ENCODE measurements around the gene TBC1D1.
A peak's percentile ranks its signal among the peaks of the same experiment; 100 is the strongest.

The TBC1D1 gene

GRCh38 chr4:38060829-38061431 lies 170.0 kb downstream of the TBC1D1 start:
- H3K36me3 ChIP-seq (ENCODE audit: control insufficient read depth, insufficient read depth, low read length) = peaks cover 12% of the 10 kb centered on the region
- H3K4me3 ChIP-seq (ENCODE audit: low read depth, low read length) = no peak overlapping the region
- no peak overlapping the region for H3K27ac ChIP-seq (ENCODE audit: low read depth, low read length)
- H3K9ac ChIP-seq (ENCODE audit: low read length) = no peak overlapping the region
- H3K9me3 ChIP-seq (ENCODE audit: control insufficient read depth, insufficient read depth, low read depth, low read length) = no peaks in the 10 kb centered on the region
- H3K27me3 ChIP-seq (ENCODE audit: control insufficient read depth, insufficient read depth, low read length) = no peaks in the 10 kb centered on the region
- H3K4me1 ChIP-seq (ENCODE audit: control insufficient read depth, insufficient read depth, low read length) = peaks cover 3% of the 10 kb centered on the region

- no peaks in the 10 kb centered on the region for H3K27me3 ChIP-seq (ENCODE audit: control insufficient read depth, insufficient read depth, low read length)
- no peaks in the 10 kb centered on the region for H3K9me3 ChIP-seq (ENCODE audit: control insufficient read depth, insufficient read depth, low read depth, low read length)
- H3K9ac ChIP-seq (ENCODE audit: low read length) = no peak overlapping the region
- H3K4me3 ChIP-seq (ENCODE audit: low read depth, low read length) = no peak overlapping the region
- peaks cover 3% of the 10 kb centered on the region for H3K4me1 ChIP-seq (ENCODE audit: control insufficient read depth, insufficient read depth, low read length)
- no peak overlapping the region for H3K27ac ChIP-seq (ENCODE audit: low read depth, low read length)
- peaks cover under 1% of the 10 kb centered on the region for H3K36me3 ChIP-seq (ENCODE audit: control insufficient read depth, insufficient read depth, low read length)
These were observed 171.3 kb downstream of the TBC1D1 start for GRCh38 chr4:38062088-38062775.

- no peaks in the 10 kb centered on the region for H3K9me3 ChIP-seq (ENCODE audit: control insufficient read depth, insufficient read depth, low read depth, low read length)
These were observed 171.9 kb downstream of the TBC1D1 start for GRCh38 chr4:38062776-38063097.

GRCh38 chr4:38065176-38065575 lies 174.3 kb downstream of the TBC1D1 start:
- no peaks in the 10 kb centered on the region for H3K27me3 ChIP-seq (ENCODE audit: control insufficient read depth, insufficient read depth, low read length)
- H3K9me3 ChIP-seq (ENCODE audit: control insufficient read depth, insufficient read depth, low read depth, low read length) = no peaks in the 10 kb centered on the region
- no peak overlapping the region for H3K9ac ChIP-seq (ENCODE audit: low read length)
- no peak overlapping the region for H3K27ac ChIP-seq (ENCODE audit: low read depth, low read length)
- H3K36me3 ChIP-seq (ENCODE audit: control insufficient read depth, insufficient read depth, low read length) = peaks cover 6% of the 10 kb centered on the region
- no peak overlapping the region for H3K4me3 ChIP-seq (ENCODE audit: low read depth, low read length)
- H3K4me1 ChIP-seq (ENCODE audit: control insufficient read depth, insufficient read depth, low read length) = peaks cover 12% of the 10 kb centered on the region

More at GRCh38 chr4:38062776-38063097, 171.9 kb downstream of the TBC1D1 start:
- H3K27me3 ChIP-seq (ENCODE audit: control insufficient read depth, insufficient read depth, low read length) = no peaks in the 10 kb centered on the region
- peaks cover 3% of the 10 kb centered on the region for H3K4me1 ChIP-seq (ENCODE audit: control insufficient read depth, insufficient read depth, low read length)
- peaks cover 2% of the 10 kb centered on the region for H3K36me3 ChIP-seq (ENCODE audit: control insufficient read depth, insufficient read depth, low read length)
- no peak overlapping the region for H3K4me3 ChIP-seq (ENCODE audit: low read depth, low read length)
- H3K9ac ChIP-seq (ENCODE audit: low read length) = no peak overlapping the region
- H3K27ac ChIP-seq (ENCODE audit: low read depth, low read length) = no peak overlapping the region

GRCh38 chr4:38065900-38066299 lies 175.0 kb downstream of the TBC1D1 start:
- peaks cover 6% of the 10 kb centered on the region for H3K36me3 ChIP-seq (ENCODE audit: control insufficient read depth, insufficient read depth, low read length)
- H3K9me3 ChIP-seq (ENCODE audit: control insufficient read depth, insufficient read depth, low read depth, low read length) = no peaks in the 10 kb centered on the region
- H3K4me3 ChIP-seq (ENCODE audit: low read depth, low read length) = no peak overlapping the region
- no peak overlapping the region for H3K27ac ChIP-seq (ENCODE audit: low read depth, low read length)
- H3K9ac ChIP-seq (ENCODE audit: low read length) = no peak overlapping the region
- peaks cover 12% of the 10 kb centered on the region for H3K4me1 ChIP-seq (ENCODE audit: control insufficient read depth, insufficient read depth, low read length)
- H3K27me3 ChIP-seq (ENCODE audit: control insufficient read depth, insufficient read depth, low read length) = no peaks in the 10 kb centered on the region

- Histone ChIP-seq H3K36me3 (ENCODE audit: control insufficient read depth, insufficient read depth, low read length) (peaks cover 6% of the 10 kb centered on the region), H3K4me3 (ENCODE audit: low read depth, low read length) (no peak overlapping the region), H3K27ac (ENCODE audit: low read depth, low read length) (no peak overlapping the region), H3K9me3 (ENCODE audit: control insufficient read depth, insufficient read depth, low read depth, low read length) (no peaks in the 10 kb centered on the region), H3K9ac (ENCODE audit: low read length) (no peak overlapping the region), H3K27me3 (ENCODE audit: control insufficient read depth, insufficient read depth, low read length) (no peaks in the 10 kb centered on the region), H3K4me1 (ENCODE audit: control insufficient read depth, insufficient read depth, low read length) (peaks cover 12% of the 10 kb centered on the region)
These were observed 176.6 kb downstream of the TBC1D1 start for GRCh38 chr4:38067499-38067898.

- Histone ChIP-seq H3K9ac (ENCODE audit: low read length) (no peak overlapping the region), H3K27me3 (ENCODE audit: control insufficient read depth, insufficient read depth, low read length) (no peaks in the 10 kb centered on the region), H3K27ac (ENCODE audit: low read depth, low read length) (no peak overlapping the region), H3K9me3 (ENCODE audit: control insufficient read depth, insufficient read depth, low read depth, low read length) (no peaks in the 10 kb centered on the region), H3K4me3 (ENCODE audit: low read depth, low read length) (no peak overlapping the region), H3K4me1 (ENCODE audit: control insufficient read depth, insufficient read depth, low read length) (peaks cover 8% of the 10 kb centered on the region), H3K36me3 (ENCODE audit: control insufficient read depth, insufficient read depth, low read length) (peaks cover 10% of the 10 kb centered on the region)
These were observed 177.2 kb downstream of the TBC1D1 start for GRCh38 chr4:38068107-38068506.

GRCh38 chr4:38069271-38069760 lies 178.4 kb downstream of the TBC1D1 start:
- Histone ChIP-seq H3K27me3 (ENCODE audit: control insufficient read depth, insufficient read depth, low read length) (no peaks in the 10 kb centered on the region), H3K9ac (ENCODE audit: low read length) (no peak overlapping the region)

GRCh38 chr4:38071801-38072431 lies 181.0 kb downstream of the TBC1D1 start:
- Histone ChIP-seq H3K36me3 (ENCODE audit: control insufficient read depth, insufficient read depth, low read length) (peaks cover 24% of the 10 kb centered on the region), H3K4me1 (ENCODE audit: control insufficient read depth, insufficient read depth, low read length) (peaks cover 8% of the 10 kb centered on the region), H3K9me3 (ENCODE audit: control insufficient read depth, insufficient read depth, low read depth, low read length) (no peaks in the 10 kb centered on the region), H3K9ac (ENCODE audit: low read length) (peak overlapping the region; percentile 24), H3K4me3 (ENCODE audit: low read depth, low read length) (no peak overlapping the region), H3K27ac (ENCODE audit: low read depth, low read length) (no peak overlapping the region), H3K27me3 (ENCODE audit: control insufficient read depth, insufficient read depth, low read length) (no peaks in the 10 kb centered on the region)

More at GRCh38 chr4:38069271-38069760, 178.4 kb downstream of the TBC1D1 start:
- H3K36me3 ChIP-seq (ENCODE audit: control insufficient read depth, insufficient read depth, low read length) = peaks cover 20% of the 10 kb centered on the region
- no peak overlapping the region for H3K27ac ChIP-seq (ENCODE audit: low read depth, low read length)
- H3K4me1 ChIP-seq (ENCODE audit: control insufficient read depth, insufficient read depth, low read length) = peaks cover 8% of the 10 kb centered on the region
- H3K4me3 ChIP-seq (ENCODE audit: low read depth, low read length) = no peak overlapping the region
- H3K9me3 ChIP-seq (ENCODE audit: control insufficient read depth, insufficient read depth, low read depth, low read length) = no peaks in the 10 kb centered on the region

- H3K9me3 ChIP-seq (ENCODE audit: control insufficient read depth, insufficient read depth, low read depth, low read length) = no peaks in the 10 kb centered on the region
- H3K27ac ChIP-seq (ENCODE audit: low read depth, low read length) = no peak overlapping the region
- H3K4me3 ChIP-seq (ENCODE audit: low read depth, low read length) = no peak overlapping the region
- peaks cover 8% of the 10 kb centered on the region for H3K4me1 ChIP-seq (ENCODE audit: control insufficient read depth, insufficient read depth, low read length)
- H3K9ac ChIP-seq (ENCODE audit: low read length) = no peak overlapping the region
- H3K27me3 ChIP-seq (ENCODE audit: control insufficient read depth, insufficient read depth, low read length) = no peaks in the 10 kb centered on the region
- H3K36me3 ChIP-seq (ENCODE audit: control insufficient read depth, insufficient read depth, low read length) = peaks cover 25% of the 10 kb centered on the region
These were observed 181.7 kb downstream of the TBC1D1 start for GRCh38 chr4:38072578-38072977.

GRCh38 chr4:38073596-38074234 lies 182.8 kb downstream of the TBC1D1 start:
- H3K4me3 ChIP-seq (ENCODE audit: low read depth, low read length) = no peak overlapping the region
- peaks cover 22% of the 10 kb centered on the region for H3K36me3 ChIP-seq (ENCODE audit: control insufficient read depth, insufficient read depth, low read length)
- H3K4me1 ChIP-seq (ENCODE audit: control insufficient read depth, insufficient read depth, low read length) = peaks cover 8% of the 10 kb centered on the region
- H3K9ac ChIP-seq (ENCODE audit: low read length) = no peak overlapping the region
- no peaks in the 10 kb centered on the region for H3K9me3 ChIP-seq (ENCODE audit: control insufficient read depth, insufficient read depth, low read depth, low read length)
- H3K27me3 ChIP-seq (ENCODE audit: control insufficient read depth, insufficient read depth, low read length) = no peaks in the 10 kb centered on the region
- H3K27ac ChIP-seq (ENCODE audit: low read depth, low read length) = no peak overlapping the region
